ENCODE results near the gene PCDHB9. TPM values are rescaled to one million over a fixed set of nuclear protein-coding genes. Genes with fewer than 3 reads are reported as not detected.
"Not testable (repeated sequence)": the region's sequence is repeated elsewhere in the genome, so short reads cannot be mapped to it uniquely, and the experiment has no call there.

Gene PCDHB9
- total RNA-seq, 1 donor from 2014 or later = not detected

DNA sequence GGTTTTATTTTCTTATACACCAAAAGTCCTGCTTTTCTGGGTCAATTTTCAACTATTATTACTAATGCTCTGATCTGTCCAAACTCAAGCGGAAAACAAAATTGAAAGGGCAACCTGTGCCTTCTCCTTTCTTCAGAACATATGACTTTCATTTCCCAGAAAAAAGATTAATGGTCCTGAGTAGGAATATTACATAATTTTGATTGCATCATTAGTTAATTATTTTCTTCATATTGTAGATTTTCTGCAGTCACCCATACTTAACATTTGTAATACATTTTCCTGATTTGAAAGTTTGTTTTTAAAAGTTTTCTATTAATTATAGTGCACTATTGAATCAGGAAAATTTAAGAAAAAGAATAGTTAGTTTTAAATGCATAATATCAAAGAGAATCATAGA lies 11.0 kb upstream of the PCDHB9 start:
- H3K27ac Mint-ChIP-seq = no peak overlapping the region
- no peaks in the 10 kb centered on the region for H3K36me3 Mint-ChIP-seq (ENCODE audit: low read depth)
- H3K4me3 Mint-ChIP-seq = no peak overlapping the region
- no peaks in the 10 kb centered on the region for H3K27me3 Mint-ChIP-seq (ENCODE audit: insufficient read depth)
- no peak for DNase-seq (ENCODE audit: low spot score)
- intact Hi-C loops (cut with micrococcal nuclease) = no loop called here
- H3K4me1 Mint-ChIP-seq (ENCODE audit: low read depth) = no peaks in the 10 kb centered on the region
- peaks cover 16% of the 10 kb centered on the region for H3K9me3 Mint-ChIP-seq

DNA sequence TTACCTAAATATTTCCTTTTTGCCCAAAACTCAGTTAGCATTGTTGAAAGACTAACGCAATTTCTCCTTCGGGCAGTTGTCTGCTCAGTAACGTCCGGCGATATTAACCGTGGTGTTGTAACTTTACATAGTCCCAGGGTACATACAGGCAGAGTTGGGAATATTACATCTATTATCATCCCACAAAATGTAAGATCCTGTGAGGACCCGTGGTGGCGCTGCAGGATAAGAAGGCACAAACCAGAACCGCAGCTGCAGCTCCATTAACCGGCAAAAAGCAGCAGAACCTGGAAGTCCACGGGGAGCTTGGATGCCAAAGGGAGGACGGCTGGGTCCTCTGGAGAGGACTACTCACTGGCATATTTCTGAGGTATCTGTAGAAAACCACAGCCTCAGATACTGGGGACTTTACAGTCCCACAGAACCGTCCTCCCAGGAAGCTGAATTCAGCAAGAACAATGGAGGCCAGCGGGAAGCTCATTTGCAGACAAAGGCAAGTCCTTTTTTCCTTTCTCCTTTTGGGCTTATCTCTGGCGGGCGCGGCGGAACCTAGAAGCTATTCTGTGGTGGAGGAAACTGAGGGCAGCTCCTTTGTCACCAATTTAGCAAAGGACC lies 9.3 kb upstream of the PCDHB9 start, which contains the start of gene PCDHB8:
Gene PCDHB8 (plus strand): TSS at position 214 of the 615 bp plus-strand sequence. CDS start 245 bp downstream, at position 459.
- DNase-seq (ENCODE audit: low spot score); H3K36me3 Mint-ChIP-seq (ENCODE audit: low read depth); H3K4me1 Mint-ChIP-seq (ENCODE audit: low read depth); H3K27ac Mint-ChIP-seq; H3K27me3 Mint-ChIP-seq (ENCODE audit: insufficient read depth); H3K4me3 Mint-ChIP-seq: not testable (repeated sequence)
- H3K9me3 Mint-ChIP-seq = peaks cover 31% of the 10 kb centered on the region
- intact Hi-C loops (cut with micrococcal nuclease) = loop anchor here (2.0 kb wide), 1 partner anchor 37 kb away; no protein-coding TSS in a partner anchor

DNA sequence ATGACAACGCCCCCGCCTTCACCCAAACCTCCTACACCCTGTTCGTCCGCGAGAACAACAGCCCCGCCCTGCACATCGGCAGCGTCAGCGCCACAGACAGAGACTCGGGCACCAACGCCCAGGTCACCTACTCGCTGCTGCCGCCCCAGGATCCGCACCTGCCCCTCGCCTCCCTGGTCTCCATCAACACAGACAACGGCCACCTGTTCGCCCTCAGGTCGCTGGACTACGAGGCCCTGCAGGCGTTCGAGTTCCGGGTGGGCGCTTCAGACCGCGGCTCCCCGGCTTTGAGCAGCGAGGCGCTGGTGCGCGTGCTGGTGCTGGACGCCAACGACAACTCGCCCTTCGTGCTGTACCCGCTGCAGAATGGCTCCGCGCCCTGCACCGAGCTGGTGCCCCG lies 7.6 kb upstream of the PCDHB9 start:
- peaks cover 32% of the 10 kb centered on the region for H3K9me3 Mint-ChIP-seq
- intact Hi-C loops (cut with micrococcal nuclease) = loop anchor here (2.0 kb wide), 1 partner anchor 35 kb away; no protein-coding TSS in a partner anchor
- not testable (repeated sequence) for DNase-seq (ENCODE audit: low spot score); H3K4me1 Mint-ChIP-seq (ENCODE audit: low read depth); H3K27ac Mint-ChIP-seq; H3K27me3 Mint-ChIP-seq (ENCODE audit: insufficient read depth); H3K36me3 Mint-ChIP-seq (ENCODE audit: low read depth); H3K4me3 Mint-ChIP-seq

DNA sequence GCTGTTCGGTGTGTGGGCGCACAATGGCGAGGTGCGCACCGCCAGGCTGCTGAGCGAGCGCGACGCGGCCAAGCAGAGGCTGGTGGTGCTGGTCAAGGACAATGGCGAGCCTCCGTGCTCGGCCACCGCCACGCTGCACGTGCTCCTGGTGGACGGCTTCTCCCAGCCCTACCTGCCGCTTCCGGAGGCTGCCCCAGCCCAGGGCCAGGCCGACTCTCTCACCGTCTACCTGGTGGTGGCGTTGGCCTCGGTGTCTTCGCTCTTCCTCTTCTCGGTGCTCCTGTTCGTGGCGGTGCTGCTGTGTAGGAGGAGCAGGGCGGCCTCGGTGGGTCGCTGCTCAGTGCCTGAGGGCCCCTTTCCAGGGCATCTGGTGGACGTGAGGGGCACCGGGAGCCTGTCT lies 7.1 kb upstream of the PCDHB9 start:
- intact Hi-C loops (cut with micrococcal nuclease) = loop anchor here (2.0 kb wide), 1 partner anchor 35 kb away; no protein-coding TSS in a partner anchor
- peaks cover 37% of the 10 kb centered on the region for H3K9me3 Mint-ChIP-seq
- H3K27ac Mint-ChIP-seq; H3K4me1 Mint-ChIP-seq (ENCODE audit: low read depth); H3K36me3 Mint-ChIP-seq (ENCODE audit: low read depth); DNase-seq (ENCODE audit: low spot score); H3K27me3 Mint-ChIP-seq (ENCODE audit: insufficient read depth); H3K4me3 Mint-ChIP-seq: not testable (repeated sequence)

DNA sequence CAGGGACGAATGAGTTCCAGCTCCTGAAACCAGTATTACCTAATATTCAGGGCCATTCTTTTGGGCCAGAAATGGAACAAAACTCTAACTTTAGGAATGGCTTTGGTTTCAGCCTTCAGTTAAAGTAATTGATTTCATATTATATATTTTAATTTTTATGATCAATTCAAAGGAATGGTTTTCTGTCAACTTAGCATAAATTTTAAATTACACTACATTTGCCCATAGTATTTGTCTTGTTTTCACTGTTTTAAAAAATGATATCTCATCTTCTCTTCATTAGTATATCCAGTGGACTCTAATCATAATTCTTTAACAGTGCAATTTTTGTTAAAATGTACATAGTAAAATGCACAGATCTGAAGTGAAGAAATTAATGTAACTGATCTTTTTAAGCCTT lies 6.6 kb upstream of the PCDHB9 start:
- intact Hi-C loops (cut with micrococcal nuclease) = no loop called here
- DNase-seq (ENCODE audit: low spot score) = no peak
- H3K27me3 Mint-ChIP-seq (ENCODE audit: insufficient read depth) = no peaks in the 10 kb centered on the region
- H3K27ac Mint-ChIP-seq = no peak overlapping the region
- H3K9me3 Mint-ChIP-seq = peaks cover 42% of the 10 kb centered on the region
- no peaks in the 10 kb centered on the region for H3K36me3 Mint-ChIP-seq (ENCODE audit: low read depth)
- H3K4me3 Mint-ChIP-seq = no peak overlapping the region
- no peaks in the 10 kb centered on the region for H3K4me1 Mint-ChIP-seq (ENCODE audit: low read depth)

DNA sequence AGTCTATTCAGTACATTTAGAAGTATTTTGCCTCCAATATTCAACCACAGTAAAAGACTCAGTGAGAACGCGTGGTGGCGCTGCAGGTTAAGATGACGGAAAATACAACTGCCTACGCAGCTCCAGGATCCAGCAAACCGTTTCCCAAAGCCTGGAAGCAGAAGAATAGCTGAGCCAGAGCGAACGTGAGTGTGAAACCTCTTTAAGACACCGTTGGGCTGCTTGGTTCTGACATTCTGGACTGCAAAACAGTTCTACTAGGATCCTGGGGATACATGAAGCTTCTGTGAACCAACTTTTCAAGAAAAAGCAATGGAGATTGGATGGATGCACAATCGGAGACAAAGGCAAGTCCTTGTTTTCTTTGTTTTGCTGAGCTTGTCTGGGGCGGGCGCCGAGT lies 4.7 kb upstream of the PCDHB9 start, which contains the start of gene PCDHB16:
Gene PCDHB16 (plus strand): TSS at position 140 of the 400 bp plus-strand sequence. CDS start 173 bp downstream, at position 313.
- intact Hi-C loops (cut with micrococcal nuclease) = no loop called here
- no peaks in the 10 kb centered on the region for H3K27me3 Mint-ChIP-seq (ENCODE audit: insufficient read depth)
- H3K4me1 Mint-ChIP-seq (ENCODE audit: low read depth) = no peaks in the 10 kb centered on the region
- no peak within 1 kb of the TSS for H3K27ac Mint-ChIP-seq
- H3K4me3 Mint-ChIP-seq = no peak within 1 kb of the TSS
- H3K9me3 Mint-ChIP-seq = peaks cover 51% of the 10 kb centered on the region
- no peak for DNase-seq (ENCODE audit: low spot score)
- H3K36me3 Mint-ChIP-seq (ENCODE audit: low read depth) = no peaks in the 10 kb centered on the region

DNA sequence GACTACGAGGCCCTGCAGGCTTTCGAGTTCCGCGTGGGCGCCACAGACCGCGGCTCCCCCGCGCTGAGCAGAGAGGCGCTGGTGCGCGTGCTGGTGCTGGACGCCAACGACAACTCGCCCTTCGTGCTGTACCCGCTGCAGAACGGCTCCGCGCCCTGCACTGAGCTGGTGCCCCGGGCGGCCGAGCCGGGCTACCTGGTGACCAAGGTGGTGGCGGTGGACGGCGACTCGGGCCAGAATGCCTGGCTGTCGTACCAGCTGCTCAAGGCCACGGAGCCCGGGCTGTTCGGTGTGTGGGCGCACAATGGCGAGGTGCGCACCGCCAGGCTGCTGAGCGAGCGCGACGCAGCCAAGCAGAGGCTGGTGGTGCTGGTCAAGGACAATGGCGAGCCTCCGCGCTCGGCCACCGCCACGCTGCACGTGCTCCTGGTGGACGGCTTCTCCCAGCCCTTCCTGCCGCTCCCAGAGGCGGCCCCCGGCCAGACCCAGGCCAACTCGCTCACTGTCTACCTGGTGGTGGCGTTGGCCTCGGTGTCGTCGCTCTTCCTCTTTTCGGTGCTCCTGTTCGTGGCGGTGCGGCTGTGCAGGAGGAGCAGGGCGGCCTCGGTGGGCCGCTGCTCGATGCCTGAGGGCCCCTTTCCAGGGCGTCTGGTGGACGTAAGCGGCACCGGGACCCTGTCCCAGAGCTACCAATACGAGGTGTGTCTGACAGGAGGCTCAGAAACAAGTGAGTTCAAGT lies 2.7 kb upstream of the PCDHB9 start:
- intact Hi-C loops (cut with micrococcal nuclease); H3K27ac Mint-ChIP-seq; DNase-seq (ENCODE audit: low spot score); H3K4me1 Mint-ChIP-seq (ENCODE audit: low read depth); H3K36me3 Mint-ChIP-seq (ENCODE audit: low read depth); H3K27me3 Mint-ChIP-seq (ENCODE audit: insufficient read depth); H3K4me3 Mint-ChIP-seq: not testable (repeated sequence)
- peaks cover 62% of the 10 kb centered on the region for H3K9me3 Mint-ChIP-seq

DNA sequence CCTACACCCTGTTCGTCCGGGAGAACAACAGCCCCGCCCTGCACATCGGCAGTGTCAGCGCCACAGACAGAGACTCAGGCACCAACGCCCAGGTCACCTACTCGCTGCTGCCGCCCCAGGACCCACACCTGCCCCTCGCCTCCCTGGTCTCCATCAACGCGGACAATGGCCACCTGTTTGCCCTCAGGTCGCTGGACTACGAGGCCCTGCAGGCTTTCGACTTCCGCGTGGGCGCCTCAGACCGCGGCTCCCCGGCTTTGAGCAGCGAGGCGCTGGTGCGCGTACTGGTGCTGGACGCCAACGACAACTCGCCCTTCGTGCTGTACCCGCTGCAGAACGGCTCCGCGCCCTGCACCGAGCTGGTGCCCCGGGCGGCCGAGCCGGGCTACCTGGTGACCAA lies 1.7 kb downstream of the PCDHB9 start:
- H3K27me3 Mint-ChIP-seq (ENCODE audit: insufficient read depth); H3K36me3 Mint-ChIP-seq (ENCODE audit: low read depth); H3K4me1 Mint-ChIP-seq (ENCODE audit: low read depth); intact Hi-C loops (cut with micrococcal nuclease); H3K27ac Mint-ChIP-seq; DNase-seq (ENCODE audit: low spot score); H3K4me3 Mint-ChIP-seq: not testable (repeated sequence)
- peaks cover 49% of the 10 kb centered on the region for H3K9me3 Mint-ChIP-seq

DNA sequence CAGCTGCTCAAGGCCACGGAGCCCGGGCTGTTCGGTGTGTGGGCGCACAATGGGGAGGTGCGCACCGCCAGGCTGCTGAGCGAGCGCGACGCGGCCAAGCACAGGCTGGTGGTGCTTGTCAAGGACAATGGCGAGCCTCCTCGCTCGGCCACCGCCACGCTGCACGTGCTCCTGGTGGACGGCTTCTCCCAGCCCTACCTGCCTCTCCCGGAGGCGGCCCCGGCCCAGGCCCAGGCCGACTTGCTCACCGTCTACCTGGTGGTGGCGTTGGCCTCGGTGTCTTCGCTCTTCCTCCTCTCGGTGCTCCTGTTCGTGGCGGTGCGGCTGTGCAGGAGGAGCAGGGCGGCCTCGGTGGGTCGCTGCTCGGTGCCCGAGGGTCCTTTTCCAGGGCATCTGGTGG lies 2.2 kb downstream of the PCDHB9 start:
- H3K4me1 Mint-ChIP-seq (ENCODE audit: low read depth); H3K4me3 Mint-ChIP-seq; DNase-seq (ENCODE audit: low spot score); H3K27ac Mint-ChIP-seq; H3K27me3 Mint-ChIP-seq (ENCODE audit: insufficient read depth); intact Hi-C loops (cut with micrococcal nuclease); H3K36me3 Mint-ChIP-seq (ENCODE audit: low read depth): not testable (repeated sequence)
- peaks cover 49% of the 10 kb centered on the region for H3K9me3 Mint-ChIP-seq

DNA sequence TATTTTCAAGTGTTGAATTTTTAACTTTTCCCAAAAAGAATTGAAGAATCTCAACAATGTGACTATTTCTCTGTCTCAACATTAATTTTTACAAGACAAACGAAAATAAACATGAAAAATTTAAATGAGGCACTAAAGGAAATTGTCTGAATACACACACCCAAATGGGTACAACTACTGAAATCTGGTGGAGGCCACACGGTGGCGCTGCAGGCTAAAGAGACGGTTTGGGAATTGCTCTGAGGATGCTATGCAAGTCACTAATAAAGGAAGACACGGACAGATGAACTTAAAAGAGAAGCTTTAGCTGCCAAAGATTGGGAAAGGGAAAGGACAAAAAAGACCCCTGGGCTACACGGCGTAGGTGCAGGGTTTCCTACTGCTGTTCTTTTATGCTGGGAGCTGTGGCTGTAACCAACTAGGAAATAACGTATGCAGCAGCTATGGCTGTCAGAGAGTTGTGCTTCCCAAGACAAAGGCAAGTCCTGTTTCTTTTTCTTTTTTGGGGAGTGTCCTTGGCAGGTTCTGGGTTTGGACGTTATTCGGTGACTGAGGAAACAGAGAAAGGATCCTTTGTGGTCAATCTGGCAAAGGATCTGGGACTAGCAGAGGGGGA lies 5.3 kb downstream of the PCDHB9 start, which contains the start of gene PCDHB10:
Gene PCDHB10 (plus strand): TSS at position 244 of the 616 bp plus-strand sequence. CDS start 200 bp downstream, at position 444.
- DNase-seq (ENCODE audit: low spot score) = no peak
- Mint-ChIP-seq H3K27ac (no peak within 1 kb of the TSS), H3K36me3 (ENCODE audit: low read depth) (no peaks in the 10 kb centered on the region), H3K9me3 (peaks cover 44% of the 10 kb centered on the region), H3K27me3 (ENCODE audit: insufficient read depth) (peaks cover 5% of the 10 kb centered on the region), H3K4me1 (ENCODE audit: low read depth) (no peaks in the 10 kb centered on the region), H3K4me3 (no peak within 1 kb of the TSS)
- intact Hi-C loops (cut with micrococcal nuclease) = loop anchor here (10.0 kb wide), 1 partner anchor 363 kb away; no protein-coding TSS in a partner anchor

DNA sequence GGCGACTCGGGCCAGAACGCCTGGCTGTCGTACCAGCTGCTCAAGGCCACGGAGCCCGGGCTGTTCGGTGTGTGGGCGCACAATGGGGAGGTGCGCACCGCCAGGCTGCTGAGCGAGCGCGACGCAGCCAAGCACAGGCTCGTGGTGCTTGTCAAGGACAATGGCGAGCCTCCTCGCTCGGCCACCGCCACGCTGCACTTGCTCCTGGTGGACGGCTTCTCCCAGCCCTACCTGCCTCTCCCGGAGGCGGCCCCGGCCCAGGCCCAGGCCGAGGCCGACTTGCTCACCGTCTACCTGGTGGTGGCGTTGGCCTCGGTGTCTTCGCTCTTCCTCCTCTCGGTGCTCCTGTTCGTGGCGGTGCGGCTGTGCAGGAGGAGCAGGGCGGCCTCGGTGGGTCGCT lies 7.4 kb downstream of the PCDHB9 start:
- not testable (repeated sequence) for H3K27me3 Mint-ChIP-seq (ENCODE audit: insufficient read depth); DNase-seq (ENCODE audit: low spot score); H3K27ac Mint-ChIP-seq; H3K4me3 Mint-ChIP-seq; H3K36me3 Mint-ChIP-seq (ENCODE audit: low read depth); H3K4me1 Mint-ChIP-seq (ENCODE audit: low read depth)
- intact Hi-C loops (cut with micrococcal nuclease) = loop anchor here (10.0 kb wide), 1 partner anchor 360 kb away; no protein-coding TSS in a partner anchor
- peaks cover 52% of the 10 kb centered on the region for H3K9me3 Mint-ChIP-seq

DNA sequence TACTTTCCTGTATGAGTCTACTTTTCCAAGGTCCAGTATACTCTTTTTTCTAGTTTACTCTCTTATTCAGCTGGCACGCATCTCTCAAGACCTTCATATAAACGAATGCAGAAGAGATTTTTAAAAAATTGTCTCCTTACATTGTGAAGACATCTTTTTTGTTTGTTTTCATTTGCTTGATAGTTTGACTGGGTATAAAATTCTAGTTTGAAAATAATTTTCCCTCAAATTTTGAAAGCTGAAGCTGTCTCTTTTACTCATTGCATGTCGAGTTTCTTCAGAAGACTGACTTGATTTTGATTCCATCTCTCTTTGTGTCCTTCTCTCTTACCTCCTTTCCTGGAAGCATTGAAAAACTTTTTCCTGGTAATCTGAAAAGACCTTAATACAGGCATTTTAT lies 9.4 kb downstream of the PCDHB9 start:
- H3K36me3 Mint-ChIP-seq (ENCODE audit: low read depth) = no peaks in the 10 kb centered on the region
- intact Hi-C loops (cut with micrococcal nuclease) = loop anchor here (10.0 kb wide), 1 partner anchor 358 kb away; no protein-coding TSS in a partner anchor
- no peak overlapping the region for H3K4me3 Mint-ChIP-seq
- no peak overlapping the region for H3K27ac Mint-ChIP-seq
- H3K4me1 Mint-ChIP-seq (ENCODE audit: low read depth) = no peaks in the 10 kb centered on the region
- no peak for DNase-seq (ENCODE audit: low spot score)
- peaks cover 69% of the 10 kb centered on the region for H3K9me3 Mint-ChIP-seq
- peaks cover 5% of the 10 kb centered on the region for H3K27me3 Mint-ChIP-seq (ENCODE audit: insufficient read depth)

All from activated T-helper 1 cell treated with anti-CD3 and anti-CD28 coated beads, Interleukin-12 subunit alpha, Interleukin-12 subunit beta, Interleukin-2, Interleukin-4 antibody, amounts not matched to agents 30 ng/mL and 10 ng/mL and 1 ng/mL, durations not matched to agents 14 hours and 24 hours and 36 hours (primary cell).